ENCODE data around the gene MMP2.

Gene MMP2

DNA sequence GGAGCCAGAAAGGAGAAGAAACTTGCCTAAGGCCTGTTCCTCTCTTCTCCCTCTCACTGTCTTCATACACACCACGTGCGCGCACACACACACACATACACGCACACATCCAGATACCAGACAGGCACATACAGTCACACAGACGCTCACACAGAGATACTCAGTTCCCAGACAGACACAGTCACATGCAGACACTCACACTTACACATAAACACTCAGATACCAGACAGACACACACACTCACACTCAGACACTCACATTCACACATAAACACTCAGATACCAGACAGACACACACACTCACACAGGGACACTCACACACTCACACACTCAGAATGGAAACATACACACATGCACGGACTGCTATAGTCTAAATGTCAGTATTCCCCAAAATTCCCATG is 24.1 kb upstream of the MMP2 start:
- no peak overlapping the region for H3K9ac ChIP-seq (ENCODE audit: low read depth, low read length)
- no peaks in the 10 kb centered on the region for H3K36me3 ChIP-seq (ENCODE audit: insufficient read depth, low read length)
- no peaks in the 10 kb centered on the region for H3K9me3 ChIP-seq (ENCODE audit: control insufficient read depth, insufficient read depth, low read length)
- no peaks in the 10 kb centered on the region for H3K4me1 ChIP-seq (ENCODE audit: insufficient read depth, low read length)

DNA sequence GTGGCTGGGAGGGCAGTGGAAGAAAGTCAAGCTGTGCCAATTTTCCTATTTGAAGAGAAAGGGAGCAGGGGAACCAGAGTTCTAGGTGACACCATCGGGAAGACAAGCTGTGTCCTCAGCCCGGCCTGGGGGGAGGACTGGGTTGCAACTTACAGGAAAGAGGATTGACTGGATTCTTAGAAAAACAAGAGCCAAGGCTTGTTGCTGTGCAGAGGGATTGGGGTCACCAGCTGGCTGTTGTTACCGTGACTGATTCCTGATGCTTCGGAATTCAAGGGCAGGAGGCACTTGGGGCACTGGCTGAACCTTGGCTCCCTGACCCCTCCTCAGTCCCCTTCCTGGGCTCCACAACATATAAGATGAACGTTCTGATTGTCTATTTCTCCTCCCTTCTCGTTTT is 16.8 kb upstream of the MMP2 start:
- Histone ChIP-seq H3K36me3 (ENCODE audit: insufficient read depth, low read length) (no peaks in the 10 kb centered on the region), H3K9me3 (ENCODE audit: control insufficient read depth, insufficient read depth, low read length) (no peaks in the 10 kb centered on the region), H3K9ac (ENCODE audit: low read depth, low read length) (no peak overlapping the region), H3K4me1 (ENCODE audit: insufficient read depth, low read length) (no peaks in the 10 kb centered on the region)

DNA sequence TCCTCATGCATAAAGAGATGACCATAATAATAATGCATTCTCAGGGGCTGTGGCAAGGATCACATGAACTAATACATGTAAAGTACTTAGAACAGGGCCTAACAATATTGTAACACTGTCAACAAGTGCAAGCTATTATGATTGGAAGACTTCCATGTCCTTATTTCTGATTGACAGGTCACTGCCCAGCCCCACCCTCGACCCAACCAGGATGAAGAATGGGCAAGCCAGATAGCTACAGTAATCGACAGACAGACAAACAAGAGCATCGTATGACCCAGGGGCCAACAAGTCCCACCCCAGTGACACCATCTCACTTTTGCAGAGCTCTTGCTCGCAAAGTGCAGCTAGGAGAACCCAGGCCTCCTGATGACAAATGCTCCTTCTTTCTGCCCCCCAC is 14.6 kb upstream of the MMP2 start:
- Histone ChIP-seq H3K9ac (ENCODE audit: low read depth, low read length) (no peak overlapping the region), H3K36me3 (ENCODE audit: insufficient read depth, low read length) (no peaks in the 10 kb centered on the region), H3K4me1 (ENCODE audit: insufficient read depth, low read length) (no peaks in the 10 kb centered on the region), H3K9me3 (ENCODE audit: control insufficient read depth, insufficient read depth, low read length) (no peaks in the 10 kb centered on the region)

DNA sequence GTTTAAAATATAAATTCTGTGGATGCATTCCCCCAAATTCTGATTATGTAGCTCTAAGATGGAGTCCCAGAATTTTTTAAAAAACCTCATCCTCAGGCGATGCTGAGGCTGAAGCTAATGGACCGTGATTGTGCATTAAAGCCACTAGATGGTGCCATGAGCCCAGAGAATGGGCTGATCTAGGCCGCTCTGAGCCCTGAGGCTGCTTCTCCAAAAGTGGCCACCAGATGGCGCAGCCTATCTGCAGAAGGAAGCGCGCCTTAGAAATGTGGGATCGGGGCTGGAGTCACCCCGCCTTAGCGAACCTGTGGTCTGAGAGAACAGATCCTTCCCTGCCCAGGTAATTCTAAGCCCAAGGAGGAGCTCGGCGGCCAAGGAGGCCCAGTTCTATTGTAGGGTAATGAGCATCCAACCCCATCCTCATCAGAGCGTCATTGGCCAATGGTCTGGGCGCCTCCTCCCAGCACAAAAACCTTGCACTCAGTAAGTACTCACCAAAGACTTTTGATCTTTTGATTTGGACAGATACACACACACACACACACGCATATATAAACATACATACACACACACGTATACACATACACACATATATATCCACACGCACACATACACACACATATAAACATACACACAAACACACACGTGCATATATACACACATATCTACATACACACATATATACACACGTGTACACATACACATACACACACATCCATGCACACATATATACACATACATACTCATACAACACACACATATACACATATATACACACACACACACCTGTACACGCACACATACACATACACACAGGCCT is 13.7 kb upstream of the MMP2 start:
- Histone ChIP-seq H3K4me1 (ENCODE audit: insufficient read depth, low read length) (no peaks in the 10 kb centered on the region), H3K36me3 (ENCODE audit: insufficient read depth, low read length) (no peaks in the 10 kb centered on the region), H3K9me3 (ENCODE audit: control insufficient read depth, insufficient read depth, low read length) (no peaks in the 10 kb centered on the region), H3K9ac (ENCODE audit: low read depth, low read length) (no peak overlapping the region)

DNA sequence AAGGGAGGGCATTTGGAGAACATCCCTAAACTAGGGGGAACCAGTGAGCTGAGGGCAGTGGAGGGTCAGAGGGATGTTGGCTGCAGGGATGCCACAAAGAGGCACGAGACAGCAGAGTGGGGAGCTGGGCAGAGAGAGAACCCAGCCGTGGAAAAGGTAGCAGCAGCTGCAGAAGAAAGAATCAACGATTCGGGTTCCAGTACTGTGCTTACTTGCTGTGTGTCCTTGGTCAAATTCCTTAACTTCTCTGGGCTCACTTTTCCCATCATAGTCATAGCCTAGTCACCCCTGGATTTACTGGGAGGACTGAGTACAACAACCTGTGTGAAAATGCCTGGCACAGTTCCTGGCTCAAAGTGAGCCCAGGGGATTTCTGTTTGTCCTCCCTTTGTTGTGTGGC is 12.8 kb upstream of the MMP2 start:
- Histone ChIP-seq H3K4me1 (ENCODE audit: insufficient read depth, low read length) (peaks cover 9% of the 10 kb centered on the region; the same call in 1 of the 2 replicates), H3K36me3 (ENCODE audit: insufficient read depth, low read length) (no peaks in the 10 kb centered on the region), H3K9ac (ENCODE audit: low read depth, low read length) (no peak overlapping the region), H3K9me3 (ENCODE audit: control insufficient read depth, insufficient read depth, low read length) (no peaks in the 10 kb centered on the region)

DNA sequence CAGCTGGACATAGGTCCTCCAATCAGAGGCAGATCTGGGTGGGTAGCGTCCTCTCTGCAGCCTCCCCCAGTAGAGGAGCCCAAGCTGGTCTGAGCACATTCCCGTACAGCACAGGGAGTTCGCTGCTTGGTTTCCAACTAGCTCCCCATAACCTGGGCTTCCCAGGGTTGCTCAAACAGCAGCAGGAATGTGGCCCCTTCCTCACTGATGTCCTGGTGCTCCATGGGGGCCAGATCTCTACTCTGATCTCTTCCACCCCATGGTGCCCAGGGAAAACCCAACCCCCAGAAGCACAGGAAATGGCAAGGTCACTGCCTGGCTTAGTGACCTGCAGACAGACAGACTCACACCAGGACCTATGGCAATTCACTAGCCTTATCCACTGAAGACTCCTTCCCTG is 11.1 kb upstream of the MMP2 start:
- Histone ChIP-seq H3K4me1 (ENCODE audit: insufficient read depth, low read length) (peaks cover 10% of the 10 kb centered on the region; the same call in 1 of the 2 replicates), H3K9me3 (ENCODE audit: control insufficient read depth, insufficient read depth, low read length) (no peaks in the 10 kb centered on the region), H3K36me3 (ENCODE audit: insufficient read depth, low read length) (no peaks in the 10 kb centered on the region)

DNA sequence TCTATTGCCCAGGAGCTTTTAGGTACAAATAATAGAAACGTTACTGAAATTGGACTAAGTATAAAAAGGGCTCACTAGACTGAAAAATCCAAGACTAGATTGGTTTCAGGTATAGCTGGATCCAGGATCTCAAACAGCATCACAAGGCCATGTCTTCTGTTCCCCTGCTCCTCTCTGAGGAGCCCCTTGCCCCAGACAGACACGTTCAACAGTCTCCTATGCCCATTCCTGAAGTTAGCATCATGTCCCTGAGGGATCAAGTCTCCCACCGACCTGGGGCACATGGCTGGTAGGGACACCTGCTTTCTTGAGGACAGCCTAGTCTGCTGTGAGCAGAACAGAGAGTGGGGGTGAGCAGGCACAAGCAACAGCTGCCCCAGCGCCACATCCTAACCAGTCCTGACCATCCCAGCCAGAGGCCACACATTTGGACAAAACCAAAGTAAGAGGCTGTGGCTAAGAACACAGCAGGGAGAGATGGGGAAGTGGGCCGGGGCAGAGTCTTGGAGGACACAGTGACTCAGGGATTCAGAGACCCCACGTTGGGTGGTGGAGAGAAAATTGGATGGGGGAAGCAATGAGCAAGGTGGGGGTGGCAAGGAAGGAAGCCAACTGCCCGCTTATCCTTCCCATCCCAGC is 10.5 kb upstream of the MMP2 start:
- H3K4me1 ChIP-seq (ENCODE audit: insufficient read depth, low read length): peaks cover 10% of the 10 kb centered on the region; the same call in 1 of the 2 replicates
- no peaks in the 10 kb centered on the region for H3K9me3 ChIP-seq (ENCODE audit: control insufficient read depth, insufficient read depth, low read length)
- H3K9ac ChIP-seq (ENCODE audit: low read depth, low read length): no peak overlapping the region
- no peaks in the 10 kb centered on the region for H3K36me3 ChIP-seq (ENCODE audit: insufficient read depth, low read length)

More for the DNA sequence above, 11.1 kb upstream of the MMP2 start:
- H3K9ac ChIP-seq (ENCODE audit: low read depth, low read length): no peak overlapping the region

DNA sequence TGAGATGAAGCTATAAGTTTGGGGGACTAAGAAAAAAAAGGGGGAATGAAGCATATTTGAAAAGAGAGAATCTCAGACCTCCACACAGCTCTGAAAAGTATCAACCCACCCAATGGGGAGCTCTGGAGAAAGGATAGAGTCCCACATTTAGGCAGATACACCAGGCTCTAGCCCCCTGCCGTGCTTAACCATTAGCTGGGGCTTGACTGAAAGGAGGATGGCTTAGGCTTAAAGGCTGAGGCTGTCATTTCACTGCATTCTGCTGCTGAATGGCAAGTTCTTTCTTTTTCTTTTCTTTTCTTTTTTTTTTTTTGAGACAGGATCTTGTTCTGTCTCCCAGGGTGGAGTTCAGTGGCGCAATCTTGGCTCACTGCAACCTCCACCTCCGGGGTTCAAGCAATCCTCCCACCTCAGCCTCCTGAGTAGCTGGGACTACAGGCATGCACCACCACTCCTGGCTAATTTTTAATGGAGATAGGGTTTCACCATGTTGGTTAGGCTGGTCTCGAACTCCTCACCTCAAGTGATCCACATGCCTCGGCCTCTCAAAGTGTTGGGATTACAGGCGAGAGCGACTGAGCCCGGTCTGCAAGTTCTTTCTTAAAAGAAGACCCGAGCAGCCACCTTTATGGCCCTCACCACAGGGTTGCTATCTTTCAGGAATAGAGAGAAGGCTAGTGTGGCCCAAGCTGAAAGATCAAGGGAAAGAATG is 9.0 kb upstream of the MMP2 start:
- Histone ChIP-seq H3K9ac (ENCODE audit: low read depth, low read length) (no peak overlapping the region), H3K36me3 (ENCODE audit: insufficient read depth, low read length) (no peaks in the 10 kb centered on the region), H3K4me1 (ENCODE audit: insufficient read depth, low read length) (peaks cover 16% of the 10 kb centered on the region), H3K9me3 (ENCODE audit: control insufficient read depth, insufficient read depth, low read length) (no peaks in the 10 kb centered on the region)

DNA sequence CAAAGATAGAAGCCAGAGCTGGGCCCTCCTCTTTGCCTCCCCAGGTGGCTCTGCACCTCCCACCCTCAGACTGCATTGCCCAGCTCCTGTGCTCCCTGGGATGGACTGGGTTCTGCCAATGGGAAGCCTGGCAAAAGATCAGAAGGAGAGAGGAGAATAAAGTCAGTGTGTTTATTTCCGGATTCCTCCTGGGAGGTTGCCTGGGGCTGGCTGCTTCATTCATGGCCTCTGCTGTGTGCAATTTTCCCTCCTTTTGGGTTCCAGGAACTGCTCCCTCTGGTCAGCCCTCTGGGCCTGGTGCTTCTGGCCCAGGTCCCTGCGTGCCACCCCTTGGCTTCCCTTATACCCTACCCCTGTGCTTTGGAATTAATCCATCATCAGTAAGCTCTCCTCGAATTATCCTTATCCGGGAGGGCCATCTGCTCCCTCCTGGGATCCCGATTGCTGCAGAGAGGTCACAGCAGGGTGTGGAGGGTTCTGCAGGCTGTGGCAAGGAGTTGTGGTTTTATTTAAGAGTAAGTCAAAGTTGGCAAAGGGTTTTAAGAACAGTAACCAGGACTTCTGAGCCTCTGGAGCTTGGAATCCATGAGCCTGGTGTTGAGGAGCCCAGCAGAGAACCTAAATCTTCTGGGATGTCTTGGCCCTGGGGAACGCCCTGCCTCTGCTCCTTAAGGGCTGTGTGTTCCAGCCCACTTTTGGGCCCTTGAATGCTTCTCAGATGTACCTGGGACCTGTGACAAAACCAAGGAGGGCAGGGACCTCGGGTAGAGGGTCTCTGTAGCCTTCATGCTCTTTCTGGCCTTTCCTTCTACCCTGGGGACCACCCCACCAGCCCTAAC is 8.2 kb upstream of the MMP2 start:
- Histone ChIP-seq H3K36me3 (ENCODE audit: insufficient read depth, low read length) (no peaks in the 10 kb centered on the region), H3K4me1 (ENCODE audit: insufficient read depth, low read length) (peaks cover 20% of the 10 kb centered on the region), H3K9ac (ENCODE audit: low read depth, low read length) (no peak overlapping the region), H3K9me3 (ENCODE audit: control insufficient read depth, insufficient read depth, low read length) (no peaks in the 10 kb centered on the region)

DNA sequence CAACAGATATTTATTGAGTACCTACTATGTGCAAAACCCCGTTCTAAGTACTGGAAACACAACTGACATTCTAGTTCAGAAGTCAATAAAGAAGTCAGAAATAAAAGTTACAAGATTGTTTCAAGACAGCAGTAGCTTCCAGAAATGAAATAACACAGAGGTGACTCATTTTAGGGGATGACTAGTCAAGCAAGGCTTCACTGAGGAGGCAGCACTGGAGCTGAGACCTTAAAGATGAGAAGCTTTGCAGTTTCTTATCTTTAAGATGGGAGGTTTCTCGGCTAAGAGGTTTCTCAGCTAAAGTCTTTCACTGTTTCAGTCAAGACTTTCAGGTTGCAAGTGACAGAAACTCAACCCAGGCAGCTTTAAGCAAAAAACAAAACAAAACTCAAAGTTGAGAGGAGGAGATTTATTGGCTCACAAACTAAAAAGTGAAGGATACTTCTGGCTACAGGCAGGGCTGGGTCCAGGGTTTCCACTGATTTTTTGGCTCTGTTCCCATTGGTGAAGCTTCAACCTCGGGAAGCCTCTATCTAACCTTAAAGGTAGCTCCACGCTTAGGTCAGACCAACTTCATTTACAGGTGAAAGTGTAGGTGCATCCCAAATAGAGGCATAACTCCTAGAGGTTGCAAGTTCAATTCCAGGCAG is 7.4 kb upstream of the MMP2 start:
- Histone ChIP-seq H3K9me3 (ENCODE audit: control insufficient read depth, insufficient read depth, low read length) (no peaks in the 10 kb centered on the region), H3K9ac (ENCODE audit: low read depth, low read length) (no peak overlapping the region)

DNA sequence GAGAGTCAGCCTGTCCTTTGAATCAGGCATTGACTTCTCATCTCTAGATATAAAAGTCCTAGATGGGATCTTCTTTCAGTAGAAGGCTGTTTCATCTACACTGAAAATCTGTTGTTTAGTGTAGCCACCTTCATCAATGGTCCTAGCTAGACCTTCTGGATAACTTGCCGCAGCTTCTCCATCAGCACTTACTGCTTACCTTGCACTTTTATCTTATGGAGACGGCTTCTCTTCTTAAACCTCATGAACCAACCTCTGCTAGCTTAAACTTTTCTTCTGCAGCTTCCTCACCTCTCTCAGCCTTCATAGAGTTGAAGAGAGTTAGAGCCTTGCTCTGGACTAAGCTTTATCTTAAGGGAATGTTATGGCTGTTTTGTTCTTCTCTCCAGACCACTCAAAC is 5.4 kb upstream of the MMP2 start:
- Histone ChIP-seq H3K4me1 (ENCODE audit: insufficient read depth, low read length) (peaks cover 35% of the 10 kb centered on the region), H3K36me3 (ENCODE audit: insufficient read depth, low read length) (no peaks in the 10 kb centered on the region), H3K9me3 (ENCODE audit: control insufficient read depth, insufficient read depth, low read length) (no peaks in the 10 kb centered on the region), H3K9ac (ENCODE audit: low read depth, low read length) (no peak overlapping the region)

More for the DNA sequence above, 7.4 kb upstream of the MMP2 start:
- H3K36me3 ChIP-seq (ENCODE audit: insufficient read depth, low read length): no peaks in the 10 kb centered on the region
- H3K4me1 ChIP-seq (ENCODE audit: insufficient read depth, low read length): peaks cover 20% of the 10 kb centered on the region

DNA sequence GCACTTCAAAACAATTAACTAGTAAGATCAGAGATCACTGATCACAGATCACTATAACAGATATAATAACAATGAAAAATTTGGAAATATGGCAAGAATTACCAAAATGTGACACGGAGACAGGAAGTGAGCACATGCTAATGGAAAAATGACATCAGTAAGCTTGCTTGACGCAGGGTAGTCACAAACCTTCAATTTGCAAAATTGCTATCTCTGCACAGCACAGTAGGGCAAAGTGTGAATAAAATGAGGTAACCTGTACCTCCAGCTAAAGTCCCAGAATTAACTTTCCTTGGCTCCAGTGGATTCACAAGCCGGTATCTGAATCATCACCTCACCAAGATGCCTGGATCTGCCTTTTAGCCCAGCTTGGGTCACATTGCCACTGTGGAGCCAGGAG is 4.2 kb upstream of the MMP2 start:
- no peak overlapping the region for H3K9ac ChIP-seq (ENCODE audit: low read depth, low read length)
- no peaks in the 10 kb centered on the region for H3K36me3 ChIP-seq (ENCODE audit: insufficient read depth, low read length)
- H3K9me3 ChIP-seq (ENCODE audit: control insufficient read depth, insufficient read depth, low read length): no peaks in the 10 kb centered on the region
- H3K4me1 ChIP-seq (ENCODE audit: insufficient read depth, low read length): peaks cover 35% of the 10 kb centered on the region

DNA sequence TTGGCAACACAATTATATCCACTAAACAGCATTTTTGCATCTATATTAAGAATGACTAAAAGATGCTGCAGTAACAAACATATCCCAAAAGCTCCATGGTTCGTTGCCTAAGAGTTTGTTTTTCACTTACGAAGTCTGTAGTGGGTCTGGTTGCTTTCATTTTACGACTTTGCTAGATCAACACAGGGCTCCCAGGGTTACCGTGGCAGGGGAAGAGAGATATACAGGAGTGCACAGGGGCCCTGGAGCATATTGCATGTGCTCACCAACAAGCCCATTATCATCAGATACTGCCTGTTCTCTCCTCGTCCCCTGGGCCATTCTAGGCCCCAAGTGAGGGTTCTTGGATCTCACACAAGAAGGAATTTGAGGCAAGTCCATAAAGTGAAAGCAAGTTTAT is 3.1 kb upstream of the MMP2 start:
- Histone ChIP-seq H3K9ac (ENCODE audit: low read depth, low read length) (no peak overlapping the region), H3K9me3 (ENCODE audit: control insufficient read depth, insufficient read depth, low read length) (no peaks in the 10 kb centered on the region), H3K4me1 (ENCODE audit: insufficient read depth, low read length) (peaks cover 35% of the 10 kb centered on the region), H3K36me3 (ENCODE audit: insufficient read depth, low read length) (no peaks in the 10 kb centered on the region)

All from ES-I3 (cell line).